B cell (primary cell): ENCODE measurements around the gene CDKL4. TPM values are rescaled to one million over a fixed set of nuclear protein-coding genes. Genes with fewer than 3 reads are reported as not detected.
"Not testable (repeated sequence)": the region's sequence is repeated elsewhere in the genome, so short reads cannot be mapped to it uniquely, and the experiment has no call there.

ENCODE experiments used
- ATAC-seq: fragments of 200-7000 bp; cut with Tn5 transposase; one replicate; pipeline ENCODE4 v1.10.0; 2021; ENCODE audit warnings: low read depth, mild to moderate bottlenecking, moderate number of reproducible peaks, moderate library complexity
- CTCF ChIA-PET: fragments of 350-600 bp; sonication (Branson Sonifier 250); formaldehyde crosslinking; loops from one replicate; lab custom pipeline; 2021; ENCODE audit warnings: antibody characterized with exemption, inconsistent platforms; lab: Charles Lee
- POLR2A ChIA-PET: fragments of 350-600 bp; sonication (Branson Sonifier 250); formaldehyde crosslinking; loops from one replicate; lab custom pipeline; 2021; ENCODE audit warnings: antibody characterized with exemption; lab: Charles Lee
- DNase-seq: peaks from one replicate; pipeline ENCODE4 v3.0.0; 2013
- H2AFZ ChIP-seq: 2 replicates; pipeline ENCODE4 v1.6.1; 2012; ENCODE audit warnings: mild to moderate bottlenecking, low read depth, low read length; ENCODE audit not compliant: insufficient read depth, poor library complexity, severe bottlenecking
- H3K27ac ChIP-seq, 2 donors: 1 replicate in 1 of 2; 2 replicates in 1 of 2; pipeline ENCODE4 v1.5.1; 2012 to 2013; ENCODE audit warnings: low read length in 2 of 2, mild to moderate bottlenecking in 2 of 2, moderate library complexity in 1 of 2
- H3K27me3 ChIP-seq, 4 experiments: fragments of 200-600 bp in 1 of 4; sonication (generic) in 1 of 4; replicated peaks in 1 of 4; 1 replicate in 2 of 4; 2 replicates in 2 of 4; pipeline versions ENCODE4 v1.6.1 to v1.7.0; 2013 to 2016; ENCODE audit warnings: low read length in 3 of 4, mild to moderate bottlenecking in 2 of 4, mixed read lengths in 1 of 4, moderate library complexity in 1 of 4; ENCODE audit not compliant: insufficient read depth in 4 of 4, control insufficient read depth in 3 of 4; ENCODE audit errors: control extremely low read depth in 1 of 4
- H3K36me3 ChIP-seq, 2 experiments: replicated peaks in 1 of 2; 1 replicate in 1 of 2; 2 replicates in 1 of 2; pipeline versions ENCODE4 v1.6.1 to v1.7.1; 2013; ENCODE audit warnings: low read length in 1 of 2; ENCODE audit not compliant: insufficient read depth in 2 of 2, control insufficient read depth in 1 of 2; ENCODE audit errors: control extremely low read depth in 1 of 2, extremely low read depth in 1 of 2
- H3K4me1 ChIP-seq, 2 donors: fragments of 200-600 bp in 1 of 2; sonication (generic) in 1 of 2; 1 replicate in 1 of 2; 2 replicates in 1 of 2; pipeline versions ENCODE4 v1.5.1 to v1.6.1; 2013 to 2017; ENCODE audit warnings: low read length in 2 of 2; ENCODE audit not compliant: control insufficient read depth in 2 of 2, insufficient read depth in 2 of 2
- H3K4me2 ChIP-seq: replicated peaks from 2 replicates; pipeline ENCODE3; 2012; ENCODE audit warnings: mild to moderate bottlenecking, low read depth, low read length; ENCODE audit not compliant: poor library complexity, severe bottlenecking
- H3K4me3 ChIP-seq, 5 experiments: fragments of 200-600 bp in 1 of 5; sonication (generic) in 1 of 5; 1 replicate in 3 of 5; 2 replicates in 2 of 5; pipeline versions ENCODE4 v1.5.1 to v1.7.0; 2011 to 2016; ENCODE audit warnings: low read length in 4 of 5, mild to moderate bottlenecking in 4 of 5, low read depth in 2 of 5, control low read depth in 1 of 5, moderate library complexity in 1 of 5; ENCODE audit not compliant: insufficient read depth in 1 of 5; ENCODE audit errors: control extremely low read depth in 1 of 5, extremely low read depth in 1 of 5
- H3K79me2 ChIP-seq: fragments of 200-600 bp; sonication (generic); one replicate; pipeline ENCODE4 v1.6.0; 2016; ENCODE audit warnings: low read length; ENCODE audit not compliant: control insufficient read depth, insufficient read depth
- H3K9ac ChIP-seq: fragments of 200-600 bp; sonication (generic); 2 replicates; pipeline ENCODE4 v1.6.1; 2017; ENCODE audit warnings: mild to moderate bottlenecking, low read length, moderate library complexity
- H3K9me3 ChIP-seq, 3 donors: one replicate each; pipeline versions ENCODE4 v1.6.1 to v1.7.1; 2013; ENCODE audit warnings: low read length in 2 of 3; ENCODE audit not compliant: control insufficient read depth in 2 of 3, insufficient read depth in 1 of 3; ENCODE audit errors: control extremely low read depth in 1 of 3
- H4K20me1 ChIP-seq: 2 replicates; pipeline ENCODE4 v1.6.0; 2012; ENCODE audit warnings: mild to moderate bottlenecking, low read length; ENCODE audit not compliant: insufficient read depth, control insufficient read depth, poor library complexity, severe bottlenecking
- H3K27ac Mint-ChIP-seq: one replicate; pipeline ENCODE4 v1.8.0; 2021; ENCODE audit warnings: mixed read lengths
- H3K27me3 Mint-ChIP-seq: one replicate; pipeline ENCODE4 v1.8.0; 2021; ENCODE audit warnings: mixed read lengths
- H3K4me1 Mint-ChIP-seq: one replicate; pipeline ENCODE4 v1.8.0; 2021; ENCODE audit warnings: mixed read lengths
- H3K4me3 Mint-ChIP-seq: one replicate; pipeline ENCODE4 v1.8.0; 2021; ENCODE audit warnings: mixed read lengths
- H3K9me3 Mint-ChIP-seq: one replicate; pipeline ENCODE4 v1.8.0; 2022; ENCODE audit warnings: mixed read lengths; ENCODE audit not compliant: insufficient read depth
- WGBS: methylation state at CpG from one replicate; pipeline ENCODE4 v1.1.5; 2013; ENCODE audit warnings: missing lambda C conversion rate; ENCODE audit not compliant: insufficient coverage; 5-methylcytosine and 5-hydroxymethylcytosine counted together
- intact Hi-C: fragments of 100-400 bp; cut with micrococcal nuclease; formaldehyde crosslinking; loops from one replicate; pipeline ENCODE4 v1.10.0; 2022
- polyA plus RNA-seq: library from polyadenylated mRNA; depleted of rRNA; stranded (reverse); fragments of >200 nt; gene quantifications from 2 replicates; pipeline ENCODE4 v1.2.3, GENCODE V29; 2012
- total RNA-seq, 2 donors: library from RNA; stranded (reverse); fragments of 120-200 nt in 1 of 2; gene quantifications; 1 replicate in 1 of 2; 2 replicates in 1 of 2; pipeline versions ENCODE4 v1.2.3 to v1.2.4, GENCODE V29; 2013 to 2022

Gene CDKL4
- total and polyA plus RNA-seq, 2 donors (not counting 1 experiment from before 2014, with no cell fraction given), result not detected

GRCh38 chr2:39244963-39245625 lies 1.3 kb upstream of the CDKL4 start:
- H3K9me3 Mint-ChIP-seq, H4K20me1 ChIP-seq, intact Hi-C loops, H3K9me3 ChIP-seq, H3K27me3 ChIP-seq, H3K36me3 ChIP-seq, POLR2A ChIA-PET, H3K79me2 ChIP-seq, H3K27me3 Mint-ChIP-seq: not testable (repeated sequence)
- peak; percentile 31 for DNase-seq
- Histone ChIP-seq H3K27ac (peak overlapping the region in 1 of 2 donors; percentile 42), H3K4me3 (peak overlapping the region in 4 of 5 experiments; percentile 12 to 58 (median 54)), H3K9ac (peak overlapping the region; percentile 61), H3K4me1 (peaks cover 0 to 10% of the 10 kb centered on the region in 2 donors), H3K4me2 (peak overlapping the region; percentile 63), H2AFZ (peak overlapping the region; percentile 58)
- H3K27ac Mint-ChIP-seq, result peak overlapping the region; percentile 74
- CTCF ChIA-PET, result interaction anchor here (0.7 to 1.7 kb wide), 6 partner anchors 8 to 485 kb away, joined by 3 to 8 read pairs (median 4); no protein-coding TSS in a partner anchor
- H3K4me3 Mint-ChIP-seq, result peak overlapping the region; percentile 93
- ATAC-seq, result peak; percentile 53
- WGBS, result 64% methylated on average over 30 of the region's 31 CpGs
- peaks cover 22% of the 10 kb centered on the region for H3K4me1 Mint-ChIP-seq

GRCh38 chr2:39244241-39244862 lies 582 bp upstream of the CDKL4 start:
- WGBS, result 98% methylated on average over 37 of the region's 39 CpGs
- Mint-ChIP-seq H3K27ac (peak overlapping the region; percentile 74), H3K4me1 (peaks cover 22% of the 10 kb centered on the region), H3K4me3 (peak overlapping the region; percentile 93)
- H3K79me2 ChIP-seq, H3K36me3 ChIP-seq, H3K27me3 Mint-ChIP-seq, H3K27me3 ChIP-seq, ATAC-seq, intact Hi-C loops, H4K20me1 ChIP-seq, POLR2A ChIA-PET, H3K9me3 ChIP-seq, H3K9me3 Mint-ChIP-seq, DNase-seq: not testable (repeated sequence)
- Histone ChIP-seq H3K27ac (peak overlapping the region in 1 of 2 donors; percentile 46), H3K4me1 (peaks cover 0 to 10% of the 10 kb centered on the region in 2 donors), H2AFZ (peak overlapping the region; percentile 87), H3K9ac (peak overlapping the region; percentile 44), H3K4me2 (peak overlapping the region; percentile 87), H3K4me3 (peak overlapping the region in 2 of 5 experiments; percentile 51 to 54)
- CTCF ChIA-PET, result interaction anchor here (0.7 to 1.7 kb wide), 6 partner anchors 9 to 486 kb away, joined by 3 to 8 read pairs (median 4); no protein-coding TSS in a partner anchor
